T-helper 1 cell treated with Interleukin-12 subunit alpha and Interleukin-12 subunit beta and Interleukin-4 antibody, amounts not matched to agents 30 μg/mL and 1 μg/mL, for 36 hours (primary cell): ENCODE measurements around the gene GULP1.

Experiments used
- H3K27ac Mint-ChIP-seq: one replicate; pipeline ENCODE4 v1.8.0; 2021; ENCODE audit warnings: mild to moderate bottlenecking, mixed read lengths
- H3K27me3 Mint-ChIP-seq: one replicate; pipeline ENCODE4 v1.8.0; 2021; ENCODE audit warnings: low read depth, mixed read lengths
- H3K36me3 Mint-ChIP-seq: one replicate; pipeline ENCODE4 v1.8.0; 2021; ENCODE audit warnings: low read depth, mixed read lengths
- H3K4me1 Mint-ChIP-seq: one replicate; pipeline ENCODE4 v1.8.0; 2021; ENCODE audit warnings: low read depth, mixed read lengths
- H3K4me3 Mint-ChIP-seq: one replicate; pipeline ENCODE4 v1.8.0; 2021; ENCODE audit warnings: mild to moderate bottlenecking, moderate library complexity, mixed read lengths
- H3K9me3 Mint-ChIP-seq: one replicate; pipeline ENCODE4 v1.8.0; 2021; ENCODE audit warnings: mixed read lengths

Gene GULP1

DNA sequence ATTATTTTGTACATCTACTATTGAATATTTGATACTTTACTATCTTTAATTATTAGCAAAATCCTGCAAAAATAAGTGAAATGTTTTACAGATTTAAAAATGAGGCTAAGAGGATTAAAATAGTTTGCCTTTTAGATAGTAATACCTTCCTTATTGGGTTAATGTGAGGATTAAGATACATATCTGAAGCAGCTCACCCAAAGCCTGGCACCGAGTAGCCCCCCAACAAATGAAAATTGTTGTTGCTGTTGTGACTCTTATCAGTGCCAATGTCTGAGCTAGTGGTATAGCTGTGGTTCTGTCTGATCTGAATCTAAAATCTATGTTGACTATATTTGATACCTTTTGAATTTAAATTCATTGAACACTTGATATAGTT, 34.6 kb downstream of the GULP1 start:
- no peaks in the 10 kb centered on the region for H3K36me3 Mint-ChIP-seq
- no peaks in the 10 kb centered on the region for H3K4me1 Mint-ChIP-seq
- H3K27me3 Mint-ChIP-seq = no peaks in the 10 kb centered on the region
- no peak overlapping the region for H3K27ac Mint-ChIP-seq
- H3K9me3 Mint-ChIP-seq = no peaks in the 10 kb centered on the region
- H3K4me3 Mint-ChIP-seq = no peak overlapping the region

GRCh38 chr2:188326669-188327301, 35.1 kb downstream of the GULP1 start:
- H3K36me3 Mint-ChIP-seq = no peaks in the 10 kb centered on the region
- no peak overlapping the region for H3K27ac Mint-ChIP-seq
- no peaks in the 10 kb centered on the region for H3K9me3 Mint-ChIP-seq
- H3K4me1 Mint-ChIP-seq = no peaks in the 10 kb centered on the region
- H3K27me3 Mint-ChIP-seq = no peaks in the 10 kb centered on the region
- no peak overlapping the region for H3K4me3 Mint-ChIP-seq

GRCh38 chr2:188327518-188328213, 36.0 kb downstream of the GULP1 start:
- Mint-ChIP-seq H3K27me3 (no peaks in the 10 kb centered on the region), H3K4me3 (no peak overlapping the region), H3K36me3 (no peaks in the 10 kb centered on the region), H3K9me3 (no peaks in the 10 kb centered on the region), H3K4me1 (no peaks in the 10 kb centered on the region), H3K27ac (no peak overlapping the region)

DNA sequence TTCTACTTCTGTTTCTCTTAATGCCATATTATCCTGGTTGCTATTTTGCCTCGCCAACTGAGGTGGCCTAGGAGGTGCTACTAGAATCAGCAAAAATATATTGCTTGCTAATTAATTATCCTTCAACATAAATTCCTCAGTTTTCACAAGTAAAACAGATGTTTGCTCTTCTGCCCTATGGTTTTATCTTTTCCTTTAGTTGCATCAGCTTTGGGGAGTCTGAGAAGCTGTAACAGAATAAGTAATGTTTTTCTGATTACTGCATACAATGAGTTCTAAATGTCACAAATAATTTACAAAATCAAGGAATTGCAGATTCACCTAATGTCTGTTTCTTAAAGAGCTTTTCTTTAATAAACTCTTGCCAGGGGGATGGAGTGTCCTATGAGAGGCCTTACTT, 36.7 kb downstream of the GULP1 start:
- H3K27ac Mint-ChIP-seq = no peak overlapping the region
- no peak overlapping the region for H3K4me3 Mint-ChIP-seq
- H3K27me3 Mint-ChIP-seq = no peaks in the 10 kb centered on the region
- H3K9me3 Mint-ChIP-seq = no peaks in the 10 kb centered on the region
- no peaks in the 10 kb centered on the region for H3K4me1 Mint-ChIP-seq
- no peaks in the 10 kb centered on the region for H3K36me3 Mint-ChIP-seq

DNA sequence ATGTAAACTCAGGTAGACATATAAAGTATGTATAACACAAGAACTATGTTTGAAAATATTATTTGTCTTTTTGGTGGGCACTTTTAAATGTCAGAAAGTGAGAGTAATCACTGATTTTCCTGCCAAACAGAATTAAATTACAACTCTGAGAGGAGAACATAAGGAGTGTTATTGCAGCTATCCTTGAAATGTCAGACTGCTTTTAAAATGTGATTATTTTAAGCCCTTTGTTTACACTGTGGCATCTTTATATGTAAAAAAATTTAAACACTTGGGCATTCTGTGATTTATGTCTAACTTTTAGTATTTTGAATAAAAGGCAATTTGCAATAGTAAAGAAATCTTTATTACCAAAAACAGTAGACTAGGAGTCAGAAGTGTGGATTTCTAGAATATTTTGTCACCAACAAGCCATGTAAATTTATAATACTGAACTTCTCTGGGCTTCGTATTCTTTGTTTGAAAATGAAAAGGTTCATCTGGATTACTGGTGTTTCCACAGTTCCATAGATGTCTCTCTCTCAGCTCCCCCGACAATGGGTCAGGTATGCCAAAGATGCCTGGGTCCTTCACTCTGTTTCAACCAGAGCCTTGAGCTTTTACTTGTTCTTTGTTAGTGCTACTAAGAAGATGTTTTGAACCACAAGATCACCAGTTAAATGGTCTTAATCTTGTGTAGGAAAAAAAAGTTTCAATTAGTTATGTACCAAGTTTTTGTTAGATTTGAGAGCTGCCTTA, 38.8 kb downstream of the GULP1 start:
- no peaks in the 10 kb centered on the region for H3K27me3 Mint-ChIP-seq

DNA sequence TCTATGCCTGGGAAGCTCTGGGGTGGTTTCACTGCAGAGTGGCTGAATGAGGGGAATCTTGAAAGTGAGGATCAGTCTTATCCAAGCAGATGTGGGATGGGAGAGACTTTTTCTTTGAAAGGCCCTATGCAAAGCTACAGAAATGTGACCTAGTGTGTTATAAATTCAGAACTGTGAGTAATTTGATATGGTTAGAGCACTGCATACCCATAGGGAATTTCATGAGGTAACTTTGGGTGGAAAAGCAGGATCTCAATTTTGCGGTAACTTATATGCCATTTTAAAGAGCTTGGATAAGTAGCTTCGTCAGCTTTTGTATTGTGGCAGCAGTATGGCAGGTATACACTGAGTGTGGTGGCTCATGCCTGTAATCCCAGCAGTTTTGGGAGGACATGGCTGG, 40.9 kb downstream of the GULP1 start:
- no peaks in the 10 kb centered on the region for H3K36me3 Mint-ChIP-seq
- no peaks in the 10 kb centered on the region for H3K27me3 Mint-ChIP-seq
- H3K9me3 Mint-ChIP-seq = no peaks in the 10 kb centered on the region
- H3K4me3 Mint-ChIP-seq = no peak overlapping the region
- H3K27ac Mint-ChIP-seq = no peak overlapping the region
- no peaks in the 10 kb centered on the region for H3K4me1 Mint-ChIP-seq

More for the DNA sequence above, 38.8 kb downstream of the GULP1 start:
- no peak overlapping the region for H3K4me3 Mint-ChIP-seq
- no peak overlapping the region for H3K27ac Mint-ChIP-seq
- H3K36me3 Mint-ChIP-seq = no peaks in the 10 kb centered on the region
- no peaks in the 10 kb centered on the region for H3K9me3 Mint-ChIP-seq
- H3K4me1 Mint-ChIP-seq = no peaks in the 10 kb centered on the region

- no peaks in the 10 kb centered on the region for H3K36me3 Mint-ChIP-seq
- H3K4me1 Mint-ChIP-seq = no peaks in the 10 kb centered on the region
- no peak overlapping the region for H3K4me3 Mint-ChIP-seq
- H3K27ac Mint-ChIP-seq = no peak overlapping the region
- no peaks in the 10 kb centered on the region for H3K27me3 Mint-ChIP-seq
- H3K9me3 Mint-ChIP-seq = no peaks in the 10 kb centered on the region
These were observed 42.3 kb downstream of the GULP1 start for GRCh38 chr2:188333751-188334524.

GRCh38 chr2:188338463-188338862, 46.8 kb downstream of the GULP1 start:
- Mint-ChIP-seq H3K4me3 (no peak overlapping the region), H3K9me3 (no peaks in the 10 kb centered on the region), H3K4me1 (no peaks in the 10 kb centered on the region), H3K27ac (no peak overlapping the region), H3K36me3 (no peaks in the 10 kb centered on the region), H3K27me3 (no peaks in the 10 kb centered on the region)

- Mint-ChIP-seq H3K27ac (no peak overlapping the region), H3K36me3 (no peaks in the 10 kb centered on the region), H3K9me3 (no peaks in the 10 kb centered on the region), H3K27me3 (no peaks in the 10 kb centered on the region), H3K4me3 (no peak overlapping the region), H3K4me1 (no peaks in the 10 kb centered on the region)
These were observed 48.6 kb downstream of the GULP1 start for GRCh38 chr2:188340257-188340656.

GRCh38 chr2:188345020-188345419, 53.3 kb downstream of the GULP1 start:
- Mint-ChIP-seq H3K4me3 (no peak overlapping the region), H3K27me3 (no peaks in the 10 kb centered on the region), H3K4me1 (no peaks in the 10 kb centered on the region), H3K27ac (no peak overlapping the region), H3K9me3 (no peaks in the 10 kb centered on the region), H3K36me3 (no peaks in the 10 kb centered on the region)

DNA sequence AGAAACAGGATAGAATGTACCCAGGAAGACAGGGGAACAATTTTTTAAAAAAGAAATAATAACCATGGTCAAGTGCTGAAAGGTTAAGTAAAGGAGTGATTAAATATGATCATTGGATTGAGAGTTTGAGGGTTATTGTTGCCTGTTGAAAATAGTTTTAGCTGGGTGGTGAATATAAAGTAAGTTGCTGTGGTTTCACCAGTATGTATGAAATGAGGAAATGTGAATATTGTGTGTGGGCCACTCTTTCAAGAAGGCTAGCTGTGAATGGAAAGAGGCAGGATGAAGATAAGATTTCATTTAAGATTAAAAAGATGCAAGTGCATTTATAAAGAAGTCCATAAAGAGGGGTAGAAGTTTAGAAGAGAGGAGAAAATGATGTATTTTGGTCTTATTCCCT, 53.8 kb downstream of the GULP1 start:
- no peaks in the 10 kb centered on the region for H3K27me3 Mint-ChIP-seq
- H3K27ac Mint-ChIP-seq = no peak overlapping the region
- no peaks in the 10 kb centered on the region for H3K4me1 Mint-ChIP-seq
- no peaks in the 10 kb centered on the region for H3K9me3 Mint-ChIP-seq
- no peaks in the 10 kb centered on the region for H3K36me3 Mint-ChIP-seq
- H3K4me3 Mint-ChIP-seq = no peak overlapping the region

- H3K36me3 Mint-ChIP-seq = no peaks in the 10 kb centered on the region
- H3K9me3 Mint-ChIP-seq = no peaks in the 10 kb centered on the region
- H3K27me3 Mint-ChIP-seq = no peaks in the 10 kb centered on the region
- H3K4me1 Mint-ChIP-seq = no peaks in the 10 kb centered on the region
- H3K4me3 Mint-ChIP-seq = no peak overlapping the region
- H3K27ac Mint-ChIP-seq = no peak overlapping the region
These were observed 54.3 kb downstream of the GULP1 start for GRCh38 chr2:188345831-188346458.

DNA sequence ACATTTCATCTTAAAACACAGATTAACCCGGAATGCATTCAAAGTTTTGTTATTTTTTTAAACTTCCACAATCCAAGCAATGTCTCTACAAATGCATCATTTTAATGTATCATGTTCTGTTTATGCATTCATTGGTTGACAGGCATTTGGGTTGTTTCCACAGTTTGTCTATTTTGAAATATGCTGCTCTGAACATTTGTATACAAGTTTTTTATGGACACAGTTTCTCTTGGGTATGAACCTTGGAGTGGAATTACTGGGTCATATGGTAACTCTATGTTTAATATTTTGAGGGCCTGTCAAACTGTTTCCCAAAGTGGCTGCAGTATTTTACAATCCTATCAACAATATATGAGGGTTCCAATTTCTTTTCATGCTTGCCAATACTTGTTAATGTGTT, 57.3 kb downstream of the GULP1 start:
- H3K27me3 Mint-ChIP-seq = no peaks in the 10 kb centered on the region
- H3K36me3 Mint-ChIP-seq = no peaks in the 10 kb centered on the region
- H3K4me3 Mint-ChIP-seq = no peak overlapping the region
- no peaks in the 10 kb centered on the region for H3K4me1 Mint-ChIP-seq
- H3K9me3 Mint-ChIP-seq = no peaks in the 10 kb centered on the region
- H3K27ac Mint-ChIP-seq = no peak overlapping the region

- no peaks in the 10 kb centered on the region for H3K4me1 Mint-ChIP-seq
- no peak overlapping the region for H3K27ac Mint-ChIP-seq
- H3K4me3 Mint-ChIP-seq = no peak overlapping the region
- no peaks in the 10 kb centered on the region for H3K27me3 Mint-ChIP-seq
- no peaks in the 10 kb centered on the region for H3K36me3 Mint-ChIP-seq
- no peaks in the 10 kb centered on the region for H3K9me3 Mint-ChIP-seq
These were observed 61.6 kb downstream of the GULP1 start for GRCh38 chr2:188353282-188353681.
